ENCODE data around the gene PSMB11.

Gene PSMB11

GRCh38 chr14:23057757-23058653 is 16.0 kb downstream of the PSMB11 start:
- peak overlapping the region; percentile 47; the same call in 1 of the 2 replicates for H2AFZ ChIP-seq (ENCODE audit: low read depth)
- H4K20me1 ChIP-seq (ENCODE audit: insufficient read depth), result no peaks in the 10 kb centered on the region
- H3K9ac ChIP-seq, result peak overlapping the region; percentile 18; the same call in 1 of the 2 replicates
- no peak overlapping the region for H3K27ac ChIP-seq
- H3K4me1 ChIP-seq (ENCODE audit: low read depth, poor library complexity, severe bottlenecking), result peaks cover 12% of the 10 kb centered on the region
- no peaks in the 10 kb centered on the region for H3K27me3 ChIP-seq (ENCODE audit: insufficient read depth, low read depth)
- peak overlapping the region; percentile 37; the same call in 1 of the 2 replicates for H3K4me2 ChIP-seq
- H3K4me3 ChIP-seq (IDR thresholded peaks at IDR 0.05; ENCODE audit: insufficient read depth, low read depth, low read length), result no peak overlapping the region
- TF ChIP-seq CTCF (conservative IDR thresholded peaks at IDR 0.05; ENCODE audit: low read depth, low read length), result peak; percentile 78
- H3K79me2 ChIP-seq (ENCODE audit: insufficient read depth, low read depth), result no peaks in the 10 kb centered on the region
- H3K36me3 ChIP-seq (ENCODE audit: insufficient read depth), result no peaks in the 10 kb centered on the region

GRCh38 chr14:23058654-23059504 is 16.9 kb downstream of the PSMB11 start:
- no peaks in the 10 kb centered on the region for H3K27me3 ChIP-seq (ENCODE audit: insufficient read depth, low read depth)
- H3K9ac ChIP-seq, result no peak overlapping the region
- H3K79me2 ChIP-seq (ENCODE audit: insufficient read depth, low read depth), result no peaks in the 10 kb centered on the region
- H3K4me1 ChIP-seq (ENCODE audit: low read depth, poor library complexity, severe bottlenecking), result peaks cover 12% of the 10 kb centered on the region
- H3K36me3 ChIP-seq (ENCODE audit: insufficient read depth), result no peaks in the 10 kb centered on the region; the same call in 1 of the 2 replicates
- H2AFZ ChIP-seq (ENCODE audit: low read depth), result no peak overlapping the region
- no peak for TF ChIP-seq CTCF (conservative IDR thresholded peaks at IDR 0.05; ENCODE audit: low read depth, low read length)
- no peak overlapping the region for H3K27ac ChIP-seq
- H4K20me1 ChIP-seq (ENCODE audit: insufficient read depth), result no peaks in the 10 kb centered on the region
- no peak overlapping the region for H3K4me3 ChIP-seq (IDR thresholded peaks at IDR 0.05; ENCODE audit: insufficient read depth, low read depth, low read length)
- H3K4me2 ChIP-seq, result no peak overlapping the region

GRCh38 chr14:23060536-23061260 is 18.7 kb downstream of the PSMB11 start:
- Histone ChIP-seq H3K27ac (no peak overlapping the region), H4K20me1 (ENCODE audit: insufficient read depth) (no peaks in the 10 kb centered on the region), H3K4me3 (IDR thresholded peaks at IDR 0.05; ENCODE audit: insufficient read depth, low read depth, low read length) (no peak overlapping the region), H3K4me2 (no peak overlapping the region), H3K4me1 (ENCODE audit: low read depth, poor library complexity, severe bottlenecking) (peaks cover 6% of the 10 kb centered on the region), H3K79me2 (ENCODE audit: insufficient read depth, low read depth) (no peaks in the 10 kb centered on the region), H3K36me3 (ENCODE audit: insufficient read depth) (no peaks in the 10 kb centered on the region; the same call in 1 of the 2 replicates), H2AFZ (ENCODE audit: low read depth) (no peak overlapping the region), H3K9ac (no peak overlapping the region), H3K27me3 (ENCODE audit: insufficient read depth, low read depth) (no peaks in the 10 kb centered on the region)
- no peak for TF ChIP-seq CTCF (conservative IDR thresholded peaks at IDR 0.05; ENCODE audit: low read depth, low read length)

GRCh38 chr14:23062002-23062401 is 20.0 kb downstream of the PSMB11 start:
- Histone ChIP-seq H3K27ac (no peak overlapping the region), H3K36me3 (ENCODE audit: insufficient read depth) (no peaks in the 10 kb centered on the region; the same call in 1 of the 2 replicates), H3K4me3 (IDR thresholded peaks at IDR 0.05; ENCODE audit: insufficient read depth, low read depth, low read length) (no peak overlapping the region), H3K4me2 (no peak overlapping the region), H2AFZ (ENCODE audit: low read depth) (no peak overlapping the region), H3K4me1 (ENCODE audit: low read depth, poor library complexity, severe bottlenecking) (no peaks in the 10 kb centered on the region), H4K20me1 (ENCODE audit: insufficient read depth) (no peaks in the 10 kb centered on the region), H3K27me3 (ENCODE audit: insufficient read depth, low read depth) (no peaks in the 10 kb centered on the region), H3K9ac (no peak overlapping the region), H3K79me2 (ENCODE audit: insufficient read depth, low read depth) (no peaks in the 10 kb centered on the region)
- no peak for TF ChIP-seq CTCF (conservative IDR thresholded peaks at IDR 0.05; ENCODE audit: low read depth, low read length)
